ENCODE data around the gene WNT8B. TPM values are rescaled to one million over a fixed set of nuclear protein-coding genes. Genes with fewer than 3 reads are reported as not detected.

The WNT8B gene
- total and polyA plus RNA-seq, 2 of the 13 experiments (the other 11 are each of a cell fraction or from before 2014, with no cell fraction given) = 0.07 to 0.20 TPM

Other genes with a start within 250 kb of the WNT8B start
- 30.3 and 44.3 TPM in 2 replicates for gene CHUK, start 233.4 kb upstream of the WNT8B start, total RNA-seq (2016; rRNA removed; fragmentation: Illumina TruSeq; extraction: Trizol)
- gene CHUK, start 233.4 kb upstream of the WNT8B start, polyA plus RNA-seq (2011; rRNA removed) = 8.0 and 9.6 TPM in 2 replicates
- 42.1 and 60.0 TPM in 2 replicates for gene CWF19L1, start 195.4 kb upstream of the WNT8B start, total RNA-seq (2016; rRNA removed; fragmentation: Illumina TruSeq; extraction: Trizol)
- 11.8 and 13.6 TPM in 2 replicates for gene CWF19L1, start 195.4 kb upstream of the WNT8B start, polyA plus RNA-seq (2011; rRNA removed)
- 64.4 and 81.4 TPM in 2 replicates for gene BLOC1S2, start 176.3 kb upstream of the WNT8B start, total RNA-seq (2016; rRNA removed; fragmentation: Illumina TruSeq; extraction: Trizol)
- 19.2 and 22.3 TPM in 2 replicates for gene BLOC1S2, start 176.3 kb upstream of the WNT8B start, polyA plus RNA-seq (2011; rRNA removed)
- gene PKD2L1, start 132.8 kb upstream of the WNT8B start, total RNA-seq (2016; rRNA removed; fragmentation: Illumina TruSeq; extraction: Trizol) = 0.07 and 0.31 TPM in 2 replicates
- gene PKD2L1, start 132.8 kb upstream of the WNT8B start, polyA plus RNA-seq (2011; rRNA removed) = 0.15 and 0.27 TPM in 2 replicates
- gene SCD, start 115.8 kb upstream of the WNT8B start, total RNA-seq (2016; rRNA removed; fragmentation: Illumina TruSeq; extraction: Trizol) = 338 and 492 TPM in 2 replicates
- 512 and 596 TPM in 2 replicates for gene SCD, start 115.8 kb upstream of the WNT8B start, polyA plus RNA-seq (2011; rRNA removed)
- gene SEC31B, start 56.9 kb downstream of the WNT8B start, total RNA-seq (2016; rRNA removed; fragmentation: Illumina TruSeq; extraction: Trizol) = 0.56 and 2.0 TPM in 2 replicates
- 8.3 and 9.0 TPM in 2 replicates for gene SEC31B, start 56.9 kb downstream of the WNT8B start, polyA plus RNA-seq (2011; rRNA removed)
- 216 and 222 TPM in 2 replicates for gene NDUFB8, start 66.9 kb downstream of the WNT8B start, total RNA-seq (2016; rRNA removed; fragmentation: Illumina TruSeq; extraction: Trizol)
- gene NDUFB8, start 66.9 kb downstream of the WNT8B start, polyA plus RNA-seq (2011; rRNA removed) = 197 and 210 TPM in 2 replicates
- 10.7 and 14.9 TPM in 2 replicates for gene HIF1AN, start 72.9 kb downstream of the WNT8B start, total RNA-seq (2016; rRNA removed; fragmentation: Illumina TruSeq; extraction: Trizol)
- gene HIF1AN, start 72.9 kb downstream of the WNT8B start, polyA plus RNA-seq (2011; rRNA removed) = 8.0 and 8.6 TPM in 2 replicates

Data from HepG2 (cell line).